ENCODE data around the gene WNT4. TPM values are rescaled to one million over a fixed set of nuclear protein-coding genes. Genes with fewer than 3 reads are reported as not detected.

The WNT4 gene
- total RNA-seq, 1 donor from 2014 or later, result 26.4 TPM

GRCh38 chr1:22188436-22188835 is 45.5 kb upstream of the WNT4 start:
- peaks cover 6% of the 10 kb centered on the region for H3K4me1 Mint-ChIP-seq (ENCODE audit: unreplicated experiment)
- no peak overlapping the region for H3K27ac Mint-ChIP-seq
- no peaks in the 10 kb centered on the region for H3K36me3 Mint-ChIP-seq
- H3K4me3 Mint-ChIP-seq, result no peak overlapping the region
- no peaks in the 10 kb centered on the region for H3K9me3 Mint-ChIP-seq
- no peak for DNase-seq (ENCODE audit: extremely low spot score, unreplicated experiment)
- H3K27me3 Mint-ChIP-seq, result peaks cover 4% of the 10 kb centered on the region
- no peak for TF ChIP-seq CTCF (conservative IDR thresholded peaks at IDR 0.05)

- no peak for TF ChIP-seq CTCF (conservative IDR thresholded peaks at IDR 0.05)
- Mint-ChIP-seq H3K9me3 (no peaks in the 10 kb centered on the region), H3K4me3 (no peak overlapping the region), H3K36me3 (no peaks in the 10 kb centered on the region), H3K4me1 (ENCODE audit: unreplicated experiment) (peaks cover 6% of the 10 kb centered on the region), H3K27me3 (peaks cover 4% of the 10 kb centered on the region), H3K27ac (no peak overlapping the region)
- no peak for DNase-seq (ENCODE audit: extremely low spot score, unreplicated experiment)
Measured at GRCh38 chr1:22186311-22186710, 43.4 kb upstream of the WNT4 start.

- Mint-ChIP-seq H3K27me3 (peaks cover 3% of the 10 kb centered on the region), H3K4me1 (ENCODE audit: unreplicated experiment) (peaks cover 6% of the 10 kb centered on the region), H3K4me3 (no peak overlapping the region), H3K9me3 (no peaks in the 10 kb centered on the region), H3K36me3 (no peaks in the 10 kb centered on the region), H3K27ac (no peak overlapping the region)
- no peak for TF ChIP-seq CTCF (conservative IDR thresholded peaks at IDR 0.05)
- DNase-seq (ENCODE audit: extremely low spot score, unreplicated experiment), result no peak
Measured at GRCh38 chr1:22184892-22185612, 42.2 kb upstream of the WNT4 start.

GRCh38 chr1:22184454-22184853 is 41.6 kb upstream of the WNT4 start:
- no peak for TF ChIP-seq CTCF (conservative IDR thresholded peaks at IDR 0.05)
- no peaks in the 10 kb centered on the region for H3K9me3 Mint-ChIP-seq
- H3K27ac Mint-ChIP-seq, result no peak overlapping the region
- H3K4me3 Mint-ChIP-seq, result no peak overlapping the region
- peaks cover 3% of the 10 kb centered on the region for H3K27me3 Mint-ChIP-seq
- no peak for DNase-seq (ENCODE audit: extremely low spot score, unreplicated experiment)
- H3K36me3 Mint-ChIP-seq, result no peaks in the 10 kb centered on the region
- peaks cover 6% of the 10 kb centered on the region for H3K4me1 Mint-ChIP-seq (ENCODE audit: unreplicated experiment)

GRCh38 chr1:22182715-22183114 is 39.8 kb upstream of the WNT4 start:
- DNase-seq (ENCODE audit: extremely low spot score, unreplicated experiment), result no peak
- Mint-ChIP-seq H3K9me3 (no peaks in the 10 kb centered on the region), H3K27ac (no peak overlapping the region), H3K4me1 (ENCODE audit: unreplicated experiment) (peaks cover 6% of the 10 kb centered on the region), H3K4me3 (no peak overlapping the region), H3K36me3 (no peaks in the 10 kb centered on the region), H3K27me3 (peaks cover 3% of the 10 kb centered on the region)
- TF ChIP-seq CTCF (conservative IDR thresholded peaks at IDR 0.05), result no peak
